Pons (tissue), 1 donor: ENCODE results near the gene HDLBP.
"Not testable (repeated sequence)": the region's sequence is repeated elsewhere in the genome, so short reads cannot be mapped to it uniquely, and the experiment has no call there.

ENCODE experiments used
- DNase-seq: peaks from one replicate; pipeline ENCODE4 v3.0.0-alpha.2; 2016; ENCODE audit warnings: low spot score

The HDLBP gene

GRCh38 chr2:241308267-241308666 is 7.2 kb downstream of the HDLBP start:
- DNase-seq = no peak

DNA sequence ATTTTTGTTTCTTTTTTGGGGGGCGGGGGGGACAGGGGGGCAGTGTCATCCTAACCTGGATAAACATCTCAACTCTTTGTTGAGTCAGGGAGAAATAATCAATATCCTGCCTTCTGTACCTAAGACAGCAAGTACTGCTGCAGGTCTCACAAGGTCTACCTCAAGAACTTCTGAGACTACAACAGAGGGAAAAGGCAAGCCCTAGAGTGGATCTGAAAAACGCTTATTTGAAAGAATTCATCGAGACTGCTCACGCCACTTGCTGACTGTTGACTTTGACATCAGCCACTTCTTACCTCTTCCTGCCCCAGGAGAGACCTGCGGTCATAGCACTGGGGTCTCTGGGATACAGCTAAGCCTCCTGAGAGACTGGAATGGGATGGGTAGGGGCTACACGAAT is 8.4 kb downstream of the HDLBP start:
- no peak for DNase-seq

- DNase-seq = no peak
Measured at GRCh38 chr2:241304039-241304670, 11.3 kb downstream of the HDLBP start.

GRCh38 chr2:241302759-241303651 is 12.5 kb downstream of the HDLBP start:
- no peak for DNase-seq

DNA sequence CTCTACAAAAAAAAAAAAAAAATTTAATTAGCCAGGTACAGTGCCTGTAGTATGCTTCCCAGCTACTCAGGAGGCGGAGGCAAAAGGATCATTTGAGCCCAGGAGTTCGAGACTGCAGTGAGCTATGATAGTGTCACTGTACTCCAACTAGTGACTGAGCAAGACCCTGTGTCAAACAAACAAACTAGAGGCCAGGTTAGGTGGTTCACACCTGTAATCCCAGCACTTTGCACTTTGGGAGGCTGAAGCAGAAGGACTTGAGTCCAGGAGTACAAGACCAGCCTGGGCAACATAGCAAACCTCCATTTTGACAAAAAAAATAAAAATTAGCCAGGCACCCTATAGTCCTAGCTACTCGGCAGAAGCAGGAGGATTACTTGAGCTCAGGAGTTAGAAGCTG is 13.4 kb downstream of the HDLBP start:
- no peak for DNase-seq

GRCh38 chr2:241300000-241300399 is 15.5 kb downstream of the HDLBP start:
- no peak for DNase-seq

DNA sequence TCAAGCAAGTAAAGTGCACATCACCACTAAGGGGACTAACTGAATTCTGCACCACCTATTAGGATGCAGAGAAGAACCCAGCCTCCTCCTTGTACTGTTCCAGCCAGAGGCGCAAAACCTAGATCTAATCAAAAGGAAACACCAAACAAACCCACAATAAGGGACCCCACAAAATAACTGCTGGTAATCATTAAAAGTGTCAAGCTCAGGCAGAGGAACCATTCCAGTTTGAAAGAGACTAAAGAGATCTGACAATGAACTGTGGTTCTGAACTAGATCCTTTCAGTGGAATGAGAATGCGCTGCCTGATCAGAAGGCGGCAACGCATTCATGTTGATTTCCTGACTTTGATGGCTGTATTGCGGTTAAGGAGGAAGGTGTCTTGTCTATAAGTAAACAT is 16.8 kb downstream of the HDLBP start:
- no peak for DNase-seq

- no peak for DNase-seq
Measured at GRCh38 chr2:241296767-241297166, 18.7 kb downstream of the HDLBP start.

DNA sequence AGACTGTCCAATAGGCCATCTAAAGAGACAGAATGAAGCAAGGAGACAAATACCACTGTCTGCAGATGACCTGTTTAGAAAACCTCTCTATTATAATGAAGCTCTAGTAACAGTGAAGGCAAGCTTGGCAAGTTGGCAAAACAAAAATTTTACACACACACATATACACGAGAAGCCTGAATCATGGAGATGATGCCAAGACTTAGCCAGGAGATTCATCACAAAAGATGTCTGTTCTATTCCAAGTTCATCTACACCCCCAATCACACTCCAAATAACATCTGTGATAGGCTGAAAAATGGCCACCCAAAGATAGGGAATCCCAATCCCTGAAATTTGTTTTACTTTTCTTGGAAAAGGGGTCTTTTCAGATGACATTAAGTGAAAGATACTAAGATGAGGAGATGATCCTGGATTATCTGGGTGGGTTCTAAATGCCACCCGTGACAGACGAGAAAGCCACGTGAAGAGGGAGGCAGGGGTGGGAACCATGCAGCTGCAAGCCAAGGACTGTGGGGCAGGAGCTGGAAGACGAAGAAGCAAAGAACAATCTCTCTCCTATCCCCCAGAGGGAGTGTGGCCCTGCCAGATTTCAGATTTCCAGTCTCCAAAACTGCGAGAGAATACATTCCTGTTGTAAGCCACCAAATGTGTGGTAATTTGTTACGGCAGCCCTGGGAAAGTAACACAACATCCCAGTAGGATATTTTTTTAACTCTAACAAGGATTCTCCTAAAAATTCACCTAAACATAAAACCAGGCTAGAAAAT is 20.0 kb downstream of the HDLBP start:
- no peak for DNase-seq

DNA sequence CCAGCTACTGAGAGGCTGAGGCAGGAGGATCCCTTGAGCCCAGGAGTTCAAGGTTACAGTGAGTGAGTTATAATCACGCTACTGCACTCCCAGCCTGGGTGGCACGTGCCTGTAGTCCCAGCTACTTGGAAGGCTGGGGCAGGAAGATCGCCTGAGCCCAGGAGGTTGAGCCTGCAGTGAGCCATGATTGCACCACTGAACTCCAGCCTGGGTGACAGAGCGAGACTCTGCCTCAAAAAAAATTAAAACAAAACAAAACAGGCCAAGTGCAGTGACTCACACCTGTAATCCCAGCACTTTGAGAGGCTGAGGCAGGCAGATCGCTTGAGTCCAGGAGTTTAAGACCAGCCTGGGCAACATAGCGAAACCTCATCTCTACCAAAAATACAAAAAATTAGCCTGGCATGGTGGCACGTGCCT is 22.1 kb downstream of the HDLBP start:
- DNase-seq = not testable (repeated sequence)

DNA sequence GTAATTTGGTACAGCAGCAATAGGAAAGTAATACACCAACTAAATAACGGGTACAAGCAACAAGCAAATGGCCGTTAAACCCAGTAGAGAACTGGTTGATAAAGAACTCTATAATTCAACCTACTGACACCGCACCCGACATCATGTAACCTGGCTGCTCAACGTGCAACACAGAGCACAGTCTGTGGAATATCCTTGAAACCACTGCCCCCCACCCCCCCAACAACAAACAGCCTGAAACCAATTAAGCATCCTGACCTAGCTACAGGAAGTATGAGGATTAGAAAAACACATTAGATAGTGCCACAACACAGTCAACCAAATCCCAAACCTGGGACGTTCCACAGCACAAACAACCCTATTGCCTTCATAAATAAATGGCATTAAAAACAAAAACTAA is 23.5 kb downstream of the HDLBP start:
- DNase-seq = no peak

GRCh38 chr2:241291153-241291552 is 24.3 kb downstream of the HDLBP start:
- DNase-seq = no peak

DNA sequence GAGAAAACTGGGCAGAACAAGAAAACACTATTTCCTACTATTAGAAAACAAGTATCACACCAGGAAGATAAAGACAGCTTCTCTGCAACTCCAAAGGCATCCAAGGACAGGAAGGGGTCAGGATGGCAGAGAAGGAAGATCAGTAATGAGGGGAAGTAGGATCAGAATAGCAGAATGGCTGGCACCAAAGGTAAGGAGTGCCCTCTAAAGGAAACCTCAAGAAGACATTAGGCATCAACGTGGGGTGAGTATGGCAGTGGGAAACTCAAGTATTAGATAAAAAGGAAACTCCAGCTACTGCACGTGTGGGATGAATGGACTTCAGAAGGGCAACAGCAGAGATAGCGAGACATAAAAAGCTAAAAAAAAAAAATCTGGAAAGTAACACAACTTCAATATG is 25.9 kb downstream of the HDLBP start:
- DNase-seq = no peak

DNA sequence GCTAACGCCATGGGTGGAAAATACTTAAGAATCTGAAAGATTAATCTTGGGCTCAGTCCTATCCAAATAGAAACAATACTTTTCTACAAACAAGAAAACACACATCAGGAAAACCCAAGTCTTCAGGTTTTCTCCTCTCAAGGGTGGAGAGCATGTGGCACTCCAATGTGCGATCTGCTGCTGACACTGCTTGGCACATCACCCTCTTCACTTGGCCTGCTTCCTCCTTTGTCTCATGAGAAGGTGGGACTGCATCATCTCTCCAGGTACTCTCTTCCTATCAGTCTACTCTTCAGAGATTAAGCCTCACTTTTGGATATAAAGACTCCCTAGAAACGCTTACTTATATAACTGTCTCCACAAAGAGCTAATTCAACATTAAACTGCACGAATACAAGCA is 26.4 kb downstream of the HDLBP start:
- no peak for DNase-seq

DNA sequence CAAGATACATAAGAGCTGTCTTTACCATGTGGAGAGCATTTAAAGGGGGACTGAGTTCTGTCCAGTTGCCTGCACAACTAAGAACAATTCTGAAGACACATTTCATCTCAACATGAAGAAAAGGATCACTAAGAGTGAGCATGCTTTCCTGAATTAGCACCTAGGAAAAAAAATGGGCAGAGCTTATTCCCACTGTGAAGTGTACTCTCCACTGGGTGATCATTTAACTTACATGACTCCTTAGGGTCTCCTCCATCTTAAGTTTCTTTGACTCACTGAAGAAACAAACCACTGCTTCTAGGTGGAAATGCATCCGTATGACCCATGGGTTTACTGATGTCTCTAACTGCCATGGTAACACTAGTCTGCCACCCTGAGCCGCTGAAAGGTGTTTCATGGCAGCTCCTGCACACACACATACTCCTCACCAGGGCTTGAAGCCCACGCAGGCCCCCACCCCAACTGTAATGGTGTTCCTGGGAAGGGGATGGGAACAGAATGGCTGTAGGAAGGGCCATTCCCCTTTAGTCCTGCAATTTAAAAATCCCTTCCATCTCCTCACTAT is 27.1 kb downstream of the HDLBP start:
- DNase-seq = no peak

DNA sequence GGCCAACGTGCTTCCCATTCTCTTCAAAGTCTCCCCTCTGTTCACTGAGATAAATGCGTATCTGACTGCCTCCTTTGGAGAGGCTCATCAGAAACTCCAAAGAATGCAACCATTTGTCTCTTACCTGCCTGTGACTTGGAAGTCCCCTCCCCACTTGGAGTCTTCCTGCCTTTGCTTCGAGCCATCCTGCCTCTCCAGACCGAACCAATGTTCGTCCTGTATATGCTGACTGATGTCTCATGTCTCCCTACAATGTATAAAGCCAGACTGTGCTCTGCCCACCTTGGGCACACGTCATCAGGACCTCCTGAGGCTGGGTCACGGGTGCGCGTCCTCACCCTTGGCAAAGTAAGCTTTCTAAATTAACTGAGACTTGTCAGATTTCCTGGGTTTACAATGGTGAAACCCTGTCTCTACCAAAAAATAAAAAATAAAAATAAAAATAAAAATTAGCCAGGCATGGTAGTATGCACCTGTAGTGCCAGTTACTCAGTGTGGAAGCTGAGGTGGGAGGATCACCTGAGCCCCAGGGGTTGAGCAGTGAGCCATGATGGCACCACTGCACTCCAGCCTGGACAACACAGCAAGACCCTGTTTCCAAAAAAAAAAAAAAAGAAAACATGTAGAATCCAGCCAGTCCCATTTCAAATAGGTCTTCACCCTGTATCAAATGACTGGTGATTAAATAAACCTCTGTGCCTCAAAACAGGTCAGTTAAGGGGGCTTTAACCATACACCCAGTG is 29.0 kb downstream of the HDLBP start:
- DNase-seq = no peak

GRCh38 chr2:241285596-241285995 is 29.9 kb downstream of the HDLBP start:
- no peak for DNase-seq

GRCh38 chr2:241282555-241282954 is 32.9 kb downstream of the HDLBP start:
- peak; percentile 28 for DNase-seq

DNA sequence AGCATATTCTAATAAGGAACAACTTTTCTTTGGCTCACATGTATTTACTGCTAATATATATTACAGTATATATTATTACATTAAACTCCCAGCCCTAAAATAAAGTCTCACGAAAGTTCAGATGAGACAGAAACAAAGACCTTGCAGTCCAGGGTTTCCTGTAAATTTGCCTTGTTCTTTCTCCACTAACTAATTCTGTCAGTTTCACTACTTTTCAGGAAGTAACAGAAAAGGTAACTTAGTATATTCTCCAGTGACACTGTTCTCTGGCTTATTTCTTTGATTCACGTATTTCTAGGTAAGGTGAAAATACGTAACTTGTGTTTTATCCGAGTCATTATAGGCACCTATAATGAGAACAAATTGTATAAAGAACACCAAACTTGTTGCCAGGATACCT is 35.2 kb downstream of the HDLBP start:
- DNase-seq = no peak

DNA sequence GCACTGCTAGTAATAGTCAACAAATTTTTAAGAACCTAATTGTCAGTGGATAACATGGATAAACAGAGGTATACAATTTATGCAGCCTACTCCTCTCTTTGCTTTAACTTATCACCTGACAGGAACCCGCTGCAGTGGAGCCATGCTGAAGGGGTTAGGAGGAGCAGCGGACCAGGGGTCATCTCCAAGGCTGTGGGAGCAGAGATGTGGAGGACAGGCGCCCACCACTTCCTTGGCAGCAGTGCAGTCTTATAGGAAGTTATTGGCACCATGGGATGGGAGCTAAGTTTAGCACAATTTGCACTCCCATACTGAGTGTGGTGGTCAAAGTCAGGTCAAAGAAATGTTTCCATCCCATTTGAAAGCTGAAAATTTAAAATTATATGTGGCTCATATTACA is 35.6 kb downstream of the HDLBP start:
- no peak for DNase-seq

DNA sequence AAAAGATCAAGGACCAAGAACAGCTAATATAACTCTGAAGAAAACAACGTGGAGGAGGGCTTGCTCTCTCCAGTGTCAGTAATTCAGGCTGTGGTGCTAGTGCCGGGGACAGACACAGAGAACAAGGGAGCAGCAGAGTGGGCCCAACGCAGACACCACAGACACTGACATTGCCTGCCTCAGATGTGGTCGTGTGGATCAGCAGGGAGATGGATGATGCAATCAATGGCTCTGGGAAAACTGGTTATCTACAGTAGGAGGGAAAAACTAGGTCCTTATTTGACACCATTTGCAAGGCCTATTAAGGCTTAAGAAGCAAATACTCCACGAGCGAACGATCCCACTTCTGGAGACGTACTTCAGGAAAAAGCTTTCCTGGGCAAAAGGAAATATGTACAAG is 36.1 kb downstream of the HDLBP start:
- no peak for DNase-seq

- not testable (repeated sequence) for DNase-seq
Measured at GRCh38 chr2:241278306-241278705, 37.2 kb downstream of the HDLBP start.
